GM18526 (cell line): ENCODE data around the gene F2RL1.

Source experiments
- POLR2A ChIP-seq: IDR thresholded peaks from 3 replicates; pipeline ENCODE4 v1.6.1; 2011; ENCODE audit not compliant: insufficient read length; ENCODE audit errors: extremely low read depth

F2RL1 gene

GRCh38 chr5:76838481-76839261 lies 19.8 kb downstream of the F2RL1 start:
- no peak for TF ChIP-seq POLR2A

- no peak for TF ChIP-seq POLR2A
Observed at GRCh38 chr5:76841361-76841760, 22.5 kb downstream of the F2RL1 start.

GRCh38 chr5:76845890-76846289 lies 27.1 kb downstream of the F2RL1 start:
- TF ChIP-seq POLR2A: no peak

- TF ChIP-seq POLR2A: no peak
Observed at GRCh38 chr5:76849419-76850291, 30.8 kb downstream of the F2RL1 start, which contains the start of gene S100Z. TSS of gene S100Z (plus strand) at chr5:76850014. CDS start at chr5:76875360, 25,346 bp downstream.

- TF ChIP-seq POLR2A: no peak
Observed at GRCh38 chr5:76850543-76851145, 31.8 kb downstream of the F2RL1 start.

- TF ChIP-seq POLR2A: no peak
Observed at GRCh38 chr5:76851728-76852369, 33.0 kb downstream of the F2RL1 start.

GRCh38 chr5:76852772-76853171 lies 33.9 kb downstream of the F2RL1 start:
- TF ChIP-seq POLR2A: no peak

GRCh38 chr5:76854644-76855043 lies 35.8 kb downstream of the F2RL1 start:
- TF ChIP-seq POLR2A: no peak

- TF ChIP-seq POLR2A: no peak
Observed at GRCh38 chr5:76855961-76856360, 37.1 kb downstream of the F2RL1 start.

- TF ChIP-seq POLR2A: no peak
Observed at GRCh38 chr5:76859591-76860247, 40.9 kb downstream of the F2RL1 start.

GRCh38 chr5:76861612-76862011 lies 42.8 kb downstream of the F2RL1 start:
- TF ChIP-seq POLR2A: no peak

- TF ChIP-seq POLR2A: no peak
Observed at GRCh38 chr5:76863001-76863400, 44.2 kb downstream of the F2RL1 start.

- TF ChIP-seq POLR2A: no peak
Observed at GRCh38 chr5:76866503-76866902, 47.7 kb downstream of the F2RL1 start.

GRCh38 chr5:76867038-76867437 lies 48.2 kb downstream of the F2RL1 start:
- no peak for TF ChIP-seq POLR2A
